COR-L47 (cell line): Measurements from ENCODE around the gene BATF2.

Experiments
- DNase-seq: peaks from one replicate; lab custom pipeline; 2025; lab: John Stamatoyannopoulos, UW

BATF2 gene

GRCh38 chr11:64963072-64963631, 33.6 kb downstream of the BATF2 start:
- DNase-seq: no peak

- DNase-seq: no peak
Observed at GRCh38 chr11:64960719-64961118, 36.1 kb downstream of the BATF2 start.

GRCh38 chr11:64959498-64959897, 37.3 kb downstream of the BATF2 start:
- DNase-seq: no peak

GRCh38 chr11:64954201-64954600, 42.6 kb downstream of the BATF2 start:
- no peak for DNase-seq

GRCh38 chr11:64951529-64951928, 45.2 kb downstream of the BATF2 start:
- no peak for DNase-seq

GRCh38 chr11:64947208-64947814, 49.5 kb downstream of the BATF2 start:
- no peak for DNase-seq
